Germinal center (tissue), 1 donor: ENCODE results near the gene NOL4L.

Experiments used
- DNase-seq: peaks from one replicate; pipeline ENCODE4 v3.0.0; 2012; ENCODE audit warnings: mixed read lengths, low spot score

NOL4L gene

DNA sequence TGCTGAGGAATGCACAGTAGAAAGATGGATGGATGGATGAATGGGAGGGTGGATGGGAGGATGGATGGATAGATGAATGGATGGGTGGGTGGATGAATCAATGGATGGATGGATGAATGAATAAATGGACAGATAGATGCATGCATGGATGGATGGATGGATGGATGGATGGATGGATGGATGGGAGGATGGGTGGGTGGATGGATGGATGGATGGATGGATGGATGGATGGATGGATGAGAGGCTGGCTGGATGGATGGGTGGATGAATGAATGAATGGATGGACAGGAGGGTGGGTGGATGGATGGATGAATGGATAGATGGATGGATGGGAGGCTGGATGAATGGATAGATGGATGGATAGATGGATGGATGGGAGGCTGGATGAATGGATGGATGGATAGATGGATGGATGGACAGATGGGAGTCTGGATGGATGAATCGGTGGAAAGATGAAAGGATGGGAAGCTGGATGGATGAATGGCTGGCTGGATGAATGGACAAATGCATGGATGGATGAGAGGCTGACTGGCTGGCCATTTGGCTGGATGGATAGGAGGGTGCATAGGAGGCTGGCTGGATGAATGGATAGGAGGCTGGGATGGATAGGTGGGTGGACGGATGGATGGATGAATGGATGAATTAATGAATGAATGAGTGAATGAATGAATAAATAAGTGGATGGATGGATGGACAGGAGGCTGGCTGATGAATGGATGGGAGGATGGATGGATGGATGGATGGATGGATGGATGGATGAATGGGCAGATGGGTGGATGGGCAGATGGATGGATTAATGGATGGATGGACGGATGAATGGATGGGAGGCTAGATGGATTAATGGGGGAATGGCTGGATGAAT, 28.3 kb upstream of the NOL4L start:
- DNase-seq, result no peak

DNA sequence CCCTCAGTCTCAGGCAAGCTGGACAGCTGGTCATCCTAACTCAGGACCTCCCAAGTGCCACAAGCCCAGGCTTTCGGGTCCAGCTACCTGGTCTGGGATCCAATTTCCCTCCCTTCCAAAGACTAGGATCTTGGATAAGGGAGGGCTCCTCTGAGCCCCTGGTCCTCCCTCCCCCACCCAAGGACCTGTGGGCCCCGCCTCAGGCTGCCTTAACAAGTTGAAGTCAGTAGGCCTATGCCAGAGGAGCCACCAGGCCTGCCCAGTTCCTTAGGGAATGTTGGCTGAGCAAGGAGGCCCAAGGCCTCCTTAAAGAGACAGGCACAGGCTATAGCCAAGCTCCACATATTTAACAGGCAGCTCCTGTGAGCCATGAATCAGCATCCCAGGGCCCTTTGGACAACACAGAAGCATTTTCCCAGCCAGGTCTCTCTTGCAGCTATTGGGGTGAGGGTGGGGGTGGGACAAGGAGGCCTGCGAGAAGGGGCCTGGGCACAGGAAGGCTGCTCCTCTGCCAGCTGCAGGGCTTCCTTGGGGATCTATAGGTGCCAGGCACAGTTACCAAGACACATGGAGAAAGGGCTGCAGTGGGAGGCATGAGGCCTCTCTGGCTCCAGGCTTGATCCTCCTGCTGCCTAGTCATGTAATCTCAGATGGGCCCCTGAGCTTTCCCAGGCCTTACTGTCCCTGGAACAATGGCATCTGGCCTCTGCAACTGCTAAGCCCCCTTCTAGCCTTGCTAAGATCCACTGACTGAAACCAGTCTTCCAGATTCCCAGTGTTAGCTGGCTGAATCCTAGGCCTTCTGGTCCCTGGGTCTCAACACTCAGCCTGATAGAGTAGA, 27.4 kb upstream of the NOL4L start:
- no peak for DNase-seq

DNA sequence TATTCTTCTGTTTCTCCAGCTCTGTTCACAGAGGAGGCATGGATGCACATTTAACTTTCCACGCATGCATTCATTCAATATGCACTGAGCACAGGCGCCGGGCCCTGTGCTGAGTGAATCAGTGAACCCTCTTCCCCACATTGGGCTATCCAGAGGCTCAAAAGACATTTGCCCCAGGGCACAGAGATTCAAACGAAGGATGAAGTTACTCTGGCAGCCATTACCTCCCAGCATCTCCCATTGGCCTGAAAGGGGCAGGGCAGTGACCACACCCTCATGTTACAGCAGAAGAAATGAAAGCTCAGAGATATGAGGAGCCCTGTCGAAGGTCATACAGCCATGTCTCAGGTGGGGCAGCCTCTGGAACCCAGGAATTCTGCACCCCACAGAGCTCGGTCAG, 26.7 kb upstream of the NOL4L start:
- DNase-seq, result no peak

DNA sequence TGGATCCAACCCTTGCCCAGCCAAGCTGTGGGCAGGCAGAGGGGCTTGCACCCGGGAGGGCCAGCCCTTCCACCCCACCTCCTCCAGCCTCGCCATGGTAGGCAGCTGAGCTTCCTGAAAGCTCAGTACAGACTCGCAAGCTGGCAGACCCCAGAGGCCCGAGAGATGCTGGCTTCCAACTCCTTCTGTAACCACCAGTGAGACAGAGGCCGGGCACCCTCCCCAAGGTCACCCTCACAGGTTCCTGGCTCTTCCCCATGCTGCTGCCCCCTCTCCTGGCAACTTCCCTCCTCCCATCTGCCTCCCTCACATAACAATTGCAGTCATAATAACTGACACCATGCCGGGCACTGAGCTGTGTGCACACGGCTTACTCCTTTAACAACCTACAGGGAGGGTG, 26.2 kb upstream of the NOL4L start:
- DNase-seq, result no peak

DNA sequence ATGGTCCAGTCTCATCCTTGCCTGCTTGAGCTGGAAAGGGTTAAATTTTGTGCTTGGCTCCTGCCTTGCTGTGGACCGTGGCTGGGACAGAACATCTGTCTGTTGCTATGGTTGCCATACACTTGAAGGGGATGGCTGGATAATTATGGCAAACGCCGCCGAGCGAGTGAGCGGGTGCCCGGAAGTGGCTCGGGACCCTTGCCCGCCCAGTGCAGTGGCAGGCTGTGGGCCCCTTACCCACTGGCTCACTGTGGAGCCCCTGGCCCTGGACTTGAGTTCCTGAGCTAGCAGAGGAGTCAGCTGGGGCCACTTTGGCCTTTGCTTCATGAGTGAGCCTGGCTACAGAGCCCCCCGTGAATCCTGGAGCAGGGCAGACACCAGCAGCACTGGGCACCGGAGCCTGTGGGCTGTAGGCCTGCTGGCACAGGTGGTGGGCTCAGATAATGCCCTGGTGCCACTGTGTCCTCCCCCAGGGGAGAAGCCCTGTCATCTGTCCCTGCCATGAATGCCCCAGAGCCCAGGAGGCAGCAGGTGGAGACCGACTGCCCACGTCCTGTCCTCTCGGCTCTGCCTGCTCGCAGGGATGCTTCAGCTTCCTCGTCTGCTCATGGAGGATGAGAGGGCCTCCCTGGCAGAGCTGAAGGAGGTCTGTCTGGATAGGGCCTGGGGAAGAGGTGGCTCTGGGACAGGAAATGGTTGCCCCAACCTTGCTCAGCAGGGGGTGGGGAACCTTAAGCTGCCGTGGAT, 25.5 kb upstream of the NOL4L start:
- DNase-seq, result no peak

DNA sequence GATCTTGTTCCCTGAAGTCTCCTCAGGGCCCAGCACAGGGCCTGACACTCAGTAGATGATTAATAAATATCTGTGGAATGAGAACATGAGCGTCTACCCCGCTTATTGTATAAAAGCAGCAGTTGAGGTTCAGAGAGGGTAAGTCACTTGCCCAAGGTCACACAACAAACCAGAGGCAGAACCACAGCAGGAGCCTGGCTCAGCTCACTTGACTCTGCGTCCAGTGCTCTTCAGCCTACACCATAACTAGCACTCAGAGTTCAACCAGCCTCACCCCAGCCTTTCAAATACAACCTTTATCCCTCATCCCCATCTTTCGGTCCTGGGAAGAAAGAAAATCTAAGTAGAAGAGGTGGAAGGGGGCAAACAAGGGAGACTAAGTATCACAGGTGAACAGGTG, 24.9 kb upstream of the NOL4L start:
- no peak for DNase-seq

DNA sequence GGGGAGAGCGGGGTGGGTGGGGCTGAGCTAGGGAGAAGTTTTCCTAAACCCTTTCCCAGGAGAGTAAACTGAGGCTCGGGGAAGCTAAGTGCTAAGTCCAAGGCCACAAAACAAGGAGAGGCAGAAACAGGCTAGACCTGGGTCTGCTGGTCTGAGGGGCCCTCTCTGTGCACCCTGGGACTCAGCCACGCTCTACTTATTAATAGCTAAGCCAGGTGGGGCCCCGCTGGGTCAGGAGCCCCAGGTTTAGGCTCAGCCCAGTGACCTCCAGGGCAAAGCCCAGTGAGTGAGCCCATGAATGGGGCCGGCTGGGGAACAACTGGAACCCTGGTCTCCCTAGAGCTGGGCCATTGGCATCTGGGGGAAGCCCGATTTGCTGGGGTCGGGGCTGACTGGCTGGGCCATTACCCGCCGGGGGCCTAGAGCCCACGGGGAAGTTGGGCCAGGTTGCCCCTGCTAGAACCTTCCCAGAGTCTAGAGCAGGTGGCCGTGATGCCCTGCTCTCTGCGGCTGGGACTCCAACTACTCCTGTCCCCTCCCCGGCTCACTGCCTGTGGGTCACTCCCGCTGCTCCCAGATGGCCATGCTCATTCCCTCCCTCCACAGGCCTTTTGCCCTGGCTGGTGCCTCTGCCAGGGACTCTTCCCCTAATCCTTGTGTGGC, 24.1 kb upstream of the NOL4L start:
- DNase-seq, result no peak

DNA sequence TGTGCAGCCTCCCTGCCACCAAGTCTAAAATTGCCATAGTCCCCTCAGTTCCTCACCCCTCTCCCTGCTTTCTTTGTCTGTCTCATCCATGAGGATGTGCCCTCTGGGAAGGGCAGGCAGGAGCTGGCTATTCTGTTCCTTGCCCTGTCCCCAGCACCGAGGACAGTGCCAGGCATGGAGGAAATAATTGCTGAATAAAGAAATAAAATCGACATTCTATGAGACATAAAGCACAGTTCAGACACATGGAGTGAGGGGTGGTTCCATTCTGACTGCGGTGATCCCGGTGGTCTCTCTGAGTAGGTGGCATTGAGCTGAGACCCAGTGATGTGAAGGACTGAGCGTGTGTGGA, 23.5 kb upstream of the NOL4L start:
- no peak for DNase-seq

DNA sequence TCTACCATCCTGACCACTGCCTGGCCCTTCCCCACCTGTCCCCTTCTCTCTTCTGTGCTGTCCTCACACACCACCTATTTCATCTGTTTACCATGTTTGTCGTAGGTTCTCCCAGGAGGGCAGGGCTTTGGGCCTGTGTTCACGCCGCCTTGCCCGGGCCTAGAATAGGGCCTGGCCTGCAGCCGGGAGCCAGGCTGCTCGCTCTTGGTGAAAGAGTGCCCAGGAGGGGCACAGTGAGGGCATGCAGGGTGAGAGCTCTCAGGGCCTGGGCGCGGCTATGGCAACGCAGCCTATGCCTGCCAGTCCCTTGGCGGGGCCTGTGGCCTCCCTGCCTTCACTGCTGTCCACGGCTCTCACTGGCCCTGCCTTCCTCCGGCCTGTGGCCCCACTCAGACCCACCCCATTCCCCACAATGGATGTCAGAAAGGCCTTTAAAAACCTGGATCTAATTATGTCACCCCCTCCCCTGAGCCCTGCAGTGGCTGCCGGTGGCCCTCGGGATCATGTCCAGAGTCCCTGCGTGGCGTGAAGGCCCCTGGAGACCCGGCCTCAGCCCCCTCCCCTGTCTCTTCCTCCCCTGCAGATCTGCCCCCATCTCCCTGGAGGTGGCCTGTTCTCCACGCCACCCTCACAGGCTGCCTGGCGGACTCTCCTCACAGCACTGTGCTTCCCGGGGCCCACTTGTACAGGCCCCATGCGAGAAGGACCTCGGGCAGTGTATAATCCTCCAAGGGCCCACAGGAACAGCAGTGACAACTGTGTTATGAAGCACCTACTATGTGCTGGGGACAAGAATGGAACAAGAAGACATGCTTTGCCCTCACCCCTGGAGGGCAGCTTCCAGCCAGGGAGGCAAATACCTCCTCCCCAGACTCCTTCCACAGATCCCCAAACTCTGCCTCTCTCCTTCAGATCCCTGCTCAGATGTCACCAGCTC, 22.9 kb upstream of the NOL4L start:
- DNase-seq, result no peak

DNA sequence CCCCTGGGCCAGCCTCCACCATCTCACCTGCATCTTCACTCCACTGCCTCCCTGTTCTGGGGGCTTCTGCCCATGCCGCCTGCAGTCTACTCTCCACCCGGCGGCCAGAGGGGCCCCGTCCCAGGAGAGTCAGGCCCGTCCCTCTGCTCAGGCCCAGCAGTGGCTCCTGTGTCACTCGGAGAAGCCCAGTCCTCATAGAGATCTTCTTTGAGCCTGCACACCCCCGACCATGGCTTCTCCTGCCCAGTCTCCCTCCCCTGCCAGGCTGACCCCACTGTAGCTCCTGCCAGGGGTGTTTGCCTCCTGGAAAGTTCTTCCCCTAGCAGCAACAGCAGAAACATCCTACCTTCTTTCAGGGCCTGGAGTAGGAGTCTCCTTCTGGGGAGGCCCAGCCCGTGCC, 22.2 kb upstream of the NOL4L start:
- no peak for DNase-seq

DNA sequence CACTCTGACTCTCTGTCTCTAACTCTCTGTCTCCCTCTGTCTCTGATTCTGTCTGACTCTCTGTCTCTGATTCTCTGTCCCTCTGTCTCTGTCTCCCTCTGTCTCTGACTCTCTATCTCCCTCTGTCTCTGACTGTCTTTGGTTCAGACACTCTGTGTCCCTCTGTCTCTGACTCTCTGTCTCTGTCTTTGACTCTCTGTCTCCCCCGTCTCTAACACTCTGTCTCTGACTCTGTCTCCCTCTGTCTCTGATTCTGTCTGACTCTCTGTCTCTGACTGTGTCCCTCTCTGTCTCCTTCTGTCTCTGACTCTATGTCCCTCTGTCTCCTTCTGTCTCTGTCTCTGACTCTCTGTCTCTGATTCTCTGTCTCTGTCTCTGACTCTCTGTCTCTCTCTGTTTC, 21.7 kb upstream of the NOL4L start:
- no peak for DNase-seq

DNA sequence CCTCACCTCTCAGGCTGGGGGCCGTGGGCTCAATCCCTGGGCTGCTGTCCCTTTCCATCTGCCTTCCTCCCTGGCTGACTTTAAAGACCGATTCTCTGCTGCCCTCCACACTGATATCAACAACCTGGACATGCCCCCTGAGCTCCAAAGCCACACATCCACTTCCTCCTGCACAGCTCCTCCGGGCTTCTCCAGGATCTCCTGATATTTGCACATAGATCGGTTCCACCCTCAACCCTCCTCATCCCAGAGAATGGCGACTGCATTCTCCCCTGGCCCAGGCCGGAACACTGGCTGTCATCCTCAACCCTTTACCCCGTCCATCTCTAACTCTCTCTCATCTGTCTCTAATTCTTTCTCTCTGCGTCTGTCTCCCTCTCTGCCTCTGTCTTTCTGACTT, 21.0 kb upstream of the NOL4L start:
- no peak for DNase-seq

DNA sequence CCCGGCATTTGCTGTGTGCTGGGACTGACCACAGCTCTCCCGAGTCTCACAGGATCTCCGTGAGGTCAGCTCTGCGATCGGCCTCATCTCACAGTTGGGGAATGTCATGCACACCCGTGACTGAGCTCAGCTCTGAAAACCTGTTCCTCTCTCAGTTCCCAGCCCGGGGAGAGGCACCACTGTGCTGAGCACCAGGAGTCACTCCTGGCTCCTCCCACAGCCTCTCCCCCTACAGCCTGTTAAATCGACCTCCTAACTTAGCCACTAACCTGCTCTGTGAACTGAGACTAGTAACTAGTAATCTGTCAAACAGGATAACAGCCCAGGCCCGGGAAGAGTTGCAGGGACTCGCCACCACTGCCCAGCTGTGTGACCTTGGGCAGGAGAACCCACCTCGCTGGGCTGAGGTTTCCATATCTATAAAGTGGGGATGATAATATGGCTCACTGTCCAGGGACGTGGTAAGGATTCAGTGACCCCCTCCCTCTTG, 20.1 kb upstream of the NOL4L start:
- DNase-seq, result no peak

DNA sequence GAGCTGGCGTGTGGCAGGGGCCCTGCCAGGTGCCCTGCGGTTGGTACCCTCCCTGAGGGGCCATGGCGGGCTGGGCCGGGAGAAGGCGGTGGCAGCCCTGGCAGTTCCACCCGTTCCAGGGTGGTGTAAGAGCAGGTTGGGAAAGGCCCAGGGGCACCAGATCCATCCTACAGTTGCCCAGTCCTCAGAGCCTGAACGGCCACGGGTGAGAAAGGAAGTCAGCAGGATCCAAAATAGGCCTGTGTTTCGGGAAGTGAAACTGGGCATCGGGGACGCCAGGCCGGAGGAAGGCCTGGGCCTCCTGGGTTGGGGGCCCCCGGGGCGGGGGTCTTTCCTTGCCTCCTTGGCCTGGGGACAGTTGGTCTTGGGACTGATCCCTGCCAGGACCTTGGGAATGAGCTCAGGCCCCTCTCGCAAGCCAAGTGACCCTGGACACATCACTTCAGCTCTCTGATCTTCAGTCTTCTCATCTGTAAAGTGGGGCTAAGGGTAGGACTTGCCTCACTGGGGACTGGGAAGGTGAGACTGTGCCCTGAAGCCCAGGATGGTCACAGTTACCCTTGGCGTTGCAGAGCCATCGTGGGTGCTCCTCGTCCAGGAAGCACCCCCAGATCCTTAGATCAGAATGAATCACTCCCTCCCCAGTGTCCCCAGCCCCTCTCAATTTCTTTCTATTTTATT, 18.1 kb upstream of the NOL4L start:
- peak; percentile 81 for DNase-seq

DNA sequence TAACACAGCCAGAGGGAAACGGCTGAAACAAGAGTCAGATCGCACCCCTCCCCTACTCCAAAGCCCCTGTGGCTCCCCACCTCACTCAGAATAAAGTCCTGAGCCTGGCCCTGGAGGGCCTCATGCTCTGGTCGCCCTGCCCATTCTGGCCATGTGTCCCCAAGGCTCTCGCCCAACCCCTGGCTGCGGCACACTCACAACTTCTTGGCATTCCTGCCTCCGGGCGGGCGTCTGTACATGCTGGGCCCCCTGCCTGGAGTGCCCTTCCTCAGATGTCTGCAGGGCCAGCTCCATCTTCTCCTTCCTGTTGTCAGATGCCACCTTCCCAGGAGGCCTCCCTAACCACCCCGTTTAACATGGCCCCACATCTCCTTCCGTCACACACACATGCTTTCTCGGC, 17.1 kb upstream of the NOL4L start:
- no peak for DNase-seq

DNA sequence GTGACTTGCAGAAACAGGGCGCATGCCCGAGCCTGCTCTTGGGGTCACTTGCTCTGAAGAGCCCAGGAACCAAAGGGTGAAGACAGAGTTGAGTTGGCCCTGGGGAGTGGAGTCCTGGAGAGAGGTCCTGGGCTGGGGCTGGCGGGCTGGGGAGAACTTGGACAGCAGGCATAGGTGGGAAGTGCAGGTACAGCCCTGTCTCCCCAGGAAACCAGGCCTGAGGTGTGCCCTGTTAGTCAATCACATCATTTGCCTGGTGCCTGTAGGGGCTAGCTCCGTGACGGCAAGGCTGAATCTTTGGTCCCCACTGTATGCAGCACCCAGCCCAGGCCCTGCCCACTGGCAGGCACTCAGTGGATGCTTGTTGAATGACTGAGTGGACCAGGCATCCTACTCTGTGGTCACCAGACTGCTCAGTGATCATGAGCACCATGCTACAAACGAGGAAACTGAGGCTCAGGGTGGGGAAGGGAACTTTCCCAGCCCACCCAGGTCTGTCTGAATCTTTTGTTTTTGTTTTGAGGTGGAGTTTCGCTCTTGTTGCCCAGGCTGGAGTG, 15.6 kb upstream of the NOL4L start:
- DNase-seq, result no peak

DNA sequence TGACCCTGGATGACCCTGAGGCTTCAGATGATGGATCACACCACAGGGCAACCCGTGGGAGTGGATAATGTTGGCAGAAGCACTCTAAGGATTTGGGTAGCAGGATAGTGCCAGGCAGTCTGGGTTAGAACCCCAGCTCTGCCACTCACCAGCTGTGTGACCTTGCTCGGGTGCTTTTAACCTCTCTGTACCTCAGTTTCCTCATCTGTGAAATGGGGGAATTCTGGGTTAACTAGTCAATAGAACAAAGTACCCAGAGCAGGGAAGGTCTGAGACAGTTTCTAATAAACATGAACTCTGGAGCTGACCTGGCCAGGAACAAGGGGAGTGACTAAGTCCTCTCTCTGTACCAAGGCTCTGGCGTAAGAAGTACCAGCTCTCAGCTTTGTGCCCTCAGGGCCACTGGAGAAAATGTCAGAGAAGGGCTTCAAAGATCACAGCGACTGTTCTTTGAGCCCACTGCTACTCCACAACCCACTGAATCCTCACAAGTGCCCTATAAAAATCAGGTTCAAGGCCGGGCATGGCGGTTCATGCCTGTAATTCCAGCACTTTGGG, 14.7 kb upstream of the NOL4L start:
- no peak for DNase-seq

DNA sequence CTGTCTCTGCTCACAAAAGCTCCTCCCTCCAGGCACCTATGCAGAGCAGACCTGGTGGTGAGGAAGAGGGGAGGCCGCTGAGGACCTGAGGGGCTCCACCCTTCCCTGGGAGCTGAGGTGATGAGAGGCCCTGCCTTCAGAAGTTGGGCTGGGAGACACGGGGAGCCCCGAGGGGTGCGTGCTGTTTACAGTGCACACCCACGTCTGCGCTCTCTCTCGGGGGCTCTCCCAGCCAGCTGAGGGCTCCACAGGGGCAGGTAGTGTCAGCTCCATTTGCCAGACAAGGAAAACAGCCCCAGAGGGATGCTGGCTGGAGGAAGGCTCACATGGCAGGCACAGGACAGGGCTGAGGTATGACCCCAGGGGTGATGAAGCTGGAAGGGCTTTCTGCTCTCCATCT, 13.5 kb upstream of the NOL4L start:
- DNase-seq, result no peak

DNA sequence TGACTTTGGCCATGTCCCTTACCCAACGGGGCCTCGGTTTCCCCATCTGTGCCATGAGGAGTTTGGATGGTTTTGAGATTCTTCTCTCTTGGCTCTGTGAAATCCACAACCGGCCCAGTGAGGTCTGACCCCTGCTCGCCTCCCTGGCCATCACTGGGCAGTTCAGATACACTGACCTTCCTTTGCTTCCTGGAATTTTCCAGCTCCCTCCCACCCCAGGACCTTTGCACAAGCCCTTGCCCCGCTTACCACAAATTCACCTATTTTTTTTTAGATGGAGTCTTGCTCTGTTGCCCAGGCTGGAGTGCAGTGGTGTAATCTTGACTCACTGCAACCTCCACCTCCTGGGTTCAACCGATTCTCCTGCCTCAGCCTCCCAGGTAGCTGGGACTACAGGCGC, 12.6 kb upstream of the NOL4L start:
- DNase-seq, result no peak
